Spleen (tissue), 11 donors: ENCODE measurements around the gene RACGAP1. TPM values are rescaled to one million over a fixed set of nuclear protein-coding genes. Genes with fewer than 3 reads are reported as not detected.

Source experiments
- DNase-seq: peaks from one replicate; pipeline ENCODE4 v3.0.0-alpha.2; 2020
- H3K27ac ChIP-seq, 8 donors: fragments of 200-600 bp; sonication (generic) in 7 of 8; 1 replicate in 4 of 8; 2 replicates in 4 of 8; pipeline versions ENCODE4 v1.5.0 to v1.8.0; 2016 to 2021; ENCODE audit warnings: inconsistent platforms in 4 of 8, mild to moderate bottlenecking in 4 of 8, moderate library complexity in 1 of 8
- H3K27me3 ChIP-seq, 7 donors: fragments of 200-600 bp; sonication (generic) in 6 of 7; replicated peaks in 1 of 7; 1 replicate in 4 of 7; 2 replicates in 3 of 7; pipeline versions ENCODE4 v1.5.0 to v1.8.0; 2016 to 2021; ENCODE audit warnings: inconsistent platforms in 3 of 7, mild to moderate bottlenecking in 1 of 7
- H3K36me3 ChIP-seq, 6 donors: fragments of 200-600 bp; sonication (generic) in 5 of 6; 1 replicate in 4 of 6; 2 replicates in 2 of 6; pipeline versions ENCODE4 v1.5.0 to v1.8.0; 2016 to 2021; ENCODE audit warnings: inconsistent platforms in 2 of 6
- H3K4me1 ChIP-seq, 6 donors: fragments of 200-600 bp; sonication (generic) in 5 of 6; 1 replicate in 3 of 6; 2 replicates in 3 of 6; pipeline versions ENCODE4 v1.5.0 to v1.8.0; 2016 to 2021; ENCODE audit warnings: inconsistent platforms in 3 of 6
- H3K4me3 ChIP-seq, 8 donors: fragments of 200-600 bp; sonication (generic) in 7 of 8; 1 replicate in 4 of 8; 2 replicates in 4 of 8; pipeline versions ENCODE4 v1.5.0 to v1.8.0; 2016 to 2021; ENCODE audit warnings: inconsistent platforms in 4 of 8, mild to moderate bottlenecking in 4 of 8, moderate library complexity in 2 of 8
- H3K9me3 ChIP-seq, 8 donors: fragments of 200-600 bp; sonication (generic) in 7 of 8; 1 replicate in 4 of 8; 2 replicates in 4 of 8; pipeline versions ENCODE4 v1.5.0 to v1.8.0; 2016 to 2021; ENCODE audit warnings: inconsistent platforms in 4 of 8
- CTCF ChIP-seq, 11 experiments: fragments of 200-600 bp in 7 of 11; fragments of 450-650 bp in 4 of 11; sonication (generic) in 4 of 11; IDR thresholded peaks in 8 of 11; conservative IDR thresholded peaks in 3 of 11; 1 replicate in 7 of 11; 2 replicates in 4 of 11; pipeline versions ENCODE4 v1.4.0 to v1.8.0; 2016 to 2021; ENCODE audit warnings: antibody characterized with exemption in 11 of 11, inconsistent platforms in 4 of 11, mild to moderate bottlenecking in 1 of 11
- POLR2A ChIP-seq, 3 donors: fragments of 450-650 bp; IDR thresholded peaks; one replicate each; pipeline ENCODE4 v1.5.1; 2017; ENCODE audit warnings: antibody characterized with exemption in 3 of 3, mild to moderate bottlenecking in 1 of 3
- POLR2AphosphoS5 ChIP-seq, 3 donors: sonication (generic); formaldehyde crosslinking; IDR thresholded peaks; one replicate each; pipeline ENCODE4 v1.5.1; 2017; ENCODE audit warnings: antibody characterized with exemption in 3 of 3
- WGBS, 5 donors: extraction: QIAGEN DNeasy Blood & Tissue Kit in 3 of 5; methylation state at CpG; one replicate each; pipeline versions ENCODE4 v1.1.5 to v1.1.7; 2013 to 2018; 5-methylcytosine and 5-hydroxymethylcytosine counted together
- intact Hi-C: fragments of 100-400 bp; cut with DNase I; formaldehyde crosslinking; loops from one replicate; pipeline ENCODE4 v1.15.0; 2023; ENCODE audit warnings: low total_unique reads
- polyA plus RNA-seq, 3 donors: library from polyadenylated mRNA; stranded (reverse); fragments of 200-250 nt; gene quantifications; one replicate each; pipeline ENCODE4 v1.2.1, GENCODE V29; 2013
- total RNA-seq, 7 donors: library from RNA; depleted of rRNA in 3 of 7; stranded (reverse); fragments of >200 nt in 3 of 7; fragmentation: NEBNext Ultra II Directional in 4 of 7; extraction: Animal tissue kit (Norgen Biotek cat#: 25700) in 4 of 7; gene quantifications; one replicate each; pipeline versions ENCODE4 v1.1.0 to v1.2.1, GENCODE V29; 2016 to 2021
- donor health status: healthy with polysubstance abuse.
- donor health status: DM: no; HTN: no; CAD: no; lungs with moderate emphysema.
- donor health status: DM: no; HTN: no; CAD: no.
- donor health status: Bipolar disorder and iron deficiency.
- donor health status: healthy.
- donor health status: DM: no; HTN: no; CAD: no.
- donor health status: DM: yes; HTN: yes; CAD: no.

The RACGAP1 gene
- total and polyA plus RNA-seq, 10 donors, result 3.4 to 21.1 (median 9.4) TPM

GRCh38 chr12:49963976-49964815 lies 61.1 kb downstream of the RACGAP1 start:
- intact Hi-C loops, result no loop called here
- Histone ChIP-seq H3K27me3 (peaks cover 0 to 100% (median 38%) of the 10 kb centered on the region in 7 donors), H3K4me3 (no peak overlapping the region), H3K36me3 (no peaks in the 10 kb centered on the region), H3K9me3 (no peaks in the 10 kb centered on the region), H3K4me1 (peaks cover 10 to 38% (median 24%) of the 10 kb centered on the region in 6 donors), H3K27ac (no peak overlapping the region)
- TF ChIP-seq POLR2AphosphoS5 (IDR thresholded peaks at IDR 0.05) (no peak), CTCF (IDR thresholded peaks at IDR 0.05 in 8 of 11, conservative IDR thresholded peaks at IDR 0.05 in 3 of 11) (no peak), POLR2A (IDR thresholded peaks at IDR 0.05) (no peak)
- 75 to 88% (median 84%) methylated on average over 16 to 17 of the region's 17 CpGs for WGBS, 5 donors
- peak; percentile 51 for DNase-seq

- intact Hi-C loops, result no loop called here
- peaks cover 10 to 37% (median 23%) of the 10 kb centered on the region in 6 donors for H3K4me1 ChIP-seq
- no peak overlapping the region for H3K4me3 ChIP-seq
- no peaks in the 10 kb centered on the region for H3K9me3 ChIP-seq
- TF ChIP-seq POLR2AphosphoS5 (IDR thresholded peaks at IDR 0.05), result no peak
- no peak for TF ChIP-seq POLR2A (IDR thresholded peaks at IDR 0.05)
- TF ChIP-seq CTCF (IDR thresholded peaks at IDR 0.05 in 8 of 11, conservative IDR thresholded peaks at IDR 0.05 in 3 of 11), result no peak
- peaks cover 0 to 100% (median 35%) of the 10 kb centered on the region in 7 donors for H3K27me3 ChIP-seq
- 76 to 86% (median 82%) methylated on average over 17 to 21 of the region's 21 CpGs for WGBS, 5 donors
- DNase-seq, result peak; percentile 71
- no peaks in the 10 kb centered on the region for H3K36me3 ChIP-seq
- no peak overlapping the region for H3K27ac ChIP-seq
Observed at GRCh38 chr12:49962861-49963765, 62.2 kb downstream of the RACGAP1 start.

GRCh38 chr12:49961993-49962764 lies 63.1 kb downstream of the RACGAP1 start:
- Histone ChIP-seq H3K36me3 (no peaks in the 10 kb centered on the region), H3K9me3 (no peaks in the 10 kb centered on the region), H3K27ac (no peak overlapping the region), H3K4me3 (peak overlapping the region in 1 of 8 donors; percentile 59), H3K4me1 (peaks cover 4 to 28% (median 14%) of the 10 kb centered on the region in 6 donors), H3K27me3 (peaks cover 0 to 100% (median 26%) of the 10 kb centered on the region in 7 donors)
- DNase-seq, result no peak
- no peak for TF ChIP-seq POLR2A (IDR thresholded peaks at IDR 0.05)
- no peak for TF ChIP-seq POLR2AphosphoS5 (IDR thresholded peaks at IDR 0.05)
- TF ChIP-seq CTCF (IDR thresholded peaks at IDR 0.05 in 8 of 11, conservative IDR thresholded peaks at IDR 0.05 in 3 of 11), result no peak
- intact Hi-C loops, result no loop called here
- WGBS, 5 donors, result 54 to 61% (median 58%) methylated on average over 8 to 37 of the region's 37 CpGs
